HG02642 (cell line): Measurements from ENCODE around the gene SMARCAL1.

Experiments used
- ATAC-seq: cut with Tn5 transposase; IDR thresholded peaks from one replicate; pipeline ENCODE4 v1.9.1; 2021; ENCODE audit warnings: mild to moderate bottlenecking; ENCODE audit not compliant: unreplicated experiment, poor library complexity

Gene SMARCAL1

GRCh38 chr2:216392018-216392562 lies 20.2 kb upstream of the SMARCAL1 start:
- no peak for ATAC-seq

GRCh38 chr2:216392945-216393840 lies 19.1 kb upstream of the SMARCAL1 start:
- no peak for ATAC-seq

- ATAC-seq = no peak
Observed at GRCh38 chr2:216394881-216395280, 17.4 kb upstream of the SMARCAL1 start.

GRCh38 chr2:216399621-216400020 lies 12.7 kb upstream of the SMARCAL1 start:
- no peak for ATAC-seq

GRCh38 chr2:216402751-216403150 lies 9.5 kb upstream of the SMARCAL1 start:
- ATAC-seq = no peak

- no peak for ATAC-seq
Observed at GRCh38 chr2:216404010-216404618, 8.2 kb upstream of the SMARCAL1 start.

- ATAC-seq = no peak
Observed at GRCh38 chr2:216405588-216405987, 6.7 kb upstream of the SMARCAL1 start.

- ATAC-seq = no peak
Observed at GRCh38 chr2:216406826-216407225, 5.5 kb upstream of the SMARCAL1 start.

GRCh38 chr2:216408426-216409290 lies 3.6 kb upstream of the SMARCAL1 start:
- no peak for ATAC-seq

GRCh38 chr2:216410550-216410949 lies 1.7 kb upstream of the SMARCAL1 start:
- ATAC-seq = no peak

GRCh38 chr2:216413882-216414281 lies 1.6 kb downstream of the SMARCAL1 start:
- no peak for ATAC-seq

- ATAC-seq = no peak
Observed at GRCh38 chr2:216414772-216415319, 2.6 kb downstream of the SMARCAL1 start.

GRCh38 chr2:216415541-216415940 lies 3.3 kb downstream of the SMARCAL1 start:
- no peak for ATAC-seq

- no peak for ATAC-seq
Observed at GRCh38 chr2:216416571-216417307, 4.5 kb downstream of the SMARCAL1 start.

GRCh38 chr2:216418981-216419380 lies 6.7 kb downstream of the SMARCAL1 start:
- ATAC-seq = no peak

- no peak for ATAC-seq
Observed at GRCh38 chr2:216420367-216421101, 8.2 kb downstream of the SMARCAL1 start.

- no peak for ATAC-seq
Observed at GRCh38 chr2:216423071-216423470, 10.8 kb downstream of the SMARCAL1 start.

- no peak for ATAC-seq
Observed at GRCh38 chr2:216424274-216424673, 12.0 kb downstream of the SMARCAL1 start.
